IMR-90 (cell line): ENCODE results near the gene LY6G6F. TPM values are rescaled to one million over a fixed set of nuclear protein-coding genes. Genes with fewer than 3 reads are reported as not detected.

ENCODE experiments used
- ATAC-seq: fragments of 200-7000 bp; cut with Tn5 transposase; 2 replicates; pipeline ENCODE4 v1.9.1; 2020; ENCODE audit warnings: low read depth, mild to moderate bottlenecking, moderate library complexity
- BruUV-seq: library from RNA; stranded (reverse); fragments of 400-500 nt; replicated peaks from 2 replicates; lab custom pipeline; 2021; lab: Mats Ljungman, UMichigan
- CTCF ChIA-PET: fragments of 300-600 bp; formaldehyde crosslinking; extraction: SDS; loops from one replicate; lab custom pipeline; 2021; ENCODE audit warnings: antibody characterized with exemption; lab: Yijun Ruan, JAX
- POLR2A ChIA-PET: fragments of 300-600 bp; sonication (Branson Sonifier 250); formaldehyde crosslinking; loops from one replicate; lab custom pipeline; 2022; ENCODE audit warnings: antibody characterized with exemption; ENCODE audit not compliant: unreplicated experiment; lab: Charles Lee
- DNase-seq: peaks from one replicate; pipeline ENCODE4 v3.0.0; 2013
- H2AFZ ChIP-seq: replicated peaks from 2 replicates; pipeline ENCODE3; 2013; ENCODE audit warnings: low read length, mild to moderate bottlenecking; ENCODE audit not compliant: poor library complexity
- H2AK5ac ChIP-seq: 2 replicates; pipeline ENCODE4 v1.6.1; 2013; ENCODE audit warnings: low read depth, low read length, inconsistent platforms
- H2AK9ac ChIP-seq: replicated peaks from 2 replicates; pipeline ENCODE3; 2013; ENCODE audit warnings: mild to moderate bottlenecking, low read depth, low read length, moderate library complexity; ENCODE audit not compliant: poor library complexity
- H2BK120ac ChIP-seq: 2 replicates; pipeline ENCODE4 v1.6.1; 2013; ENCODE audit warnings: low read depth, low read length, inconsistent platforms
- H2BK15ac ChIP-seq: 3 replicates; pipeline ENCODE4 v1.6.1; 2013; ENCODE audit warnings: low read depth, low read length, inconsistent platforms
- H2BK20ac ChIP-seq: 2 replicates; pipeline ENCODE4 v1.6.1; 2013; ENCODE audit warnings: low read depth, mild to moderate bottlenecking, inconsistent platforms, low read length, moderate library complexity
- H2BK5ac ChIP-seq: 2 replicates; pipeline ENCODE4 v1.6.1; 2013; ENCODE audit warnings: mild to moderate bottlenecking, low read depth, low read length, inconsistent platforms; ENCODE audit not compliant: poor library complexity, severe bottlenecking
- H3K14ac ChIP-seq: replicated peaks from 2 replicates; pipeline ENCODE4 v1.6.1; 2013; ENCODE audit warnings: low read depth, low read length, inconsistent platforms
- H3K18ac ChIP-seq: 2 replicates; pipeline ENCODE4 v1.6.1; 2013; ENCODE audit warnings: low read depth, low read length, control low read depth
- H3K23ac ChIP-seq: 2 replicates; pipeline ENCODE4 v1.6.1; 2013; ENCODE audit warnings: low read depth, low read length, inconsistent platforms
- H3K27ac ChIP-seq: 2 replicates; pipeline ENCODE4 v1.5.1; 2013; ENCODE audit warnings: mild to moderate bottlenecking, control low read depth, low read length; ENCODE audit not compliant: insufficient read depth
- H3K27me3 ChIP-seq: 2 replicates; pipeline ENCODE4 v1.6.1; 2013; ENCODE audit warnings: low read length; ENCODE audit not compliant: control insufficient read depth, insufficient read depth
- H3K36me3 ChIP-seq: 2 replicates; pipeline ENCODE4 v1.6.1; 2013; ENCODE audit warnings: low read length, mixed read lengths; ENCODE audit not compliant: control insufficient read depth, insufficient read depth
- H3K4ac ChIP-seq: 2 replicates; pipeline ENCODE4 v1.6.1; 2013; ENCODE audit warnings: low read depth, low read length, inconsistent platforms
- H3K4me1 ChIP-seq: 2 replicates; pipeline ENCODE4 v1.6.1; 2013; ENCODE audit warnings: low read length, mixed read lengths; ENCODE audit not compliant: control insufficient read depth, insufficient read depth
- H3K4me2 ChIP-seq: 2 replicates; pipeline ENCODE4 v1.6.1; 2013; ENCODE audit warnings: low read depth, mild to moderate bottlenecking, control low read depth, low read length, moderate library complexity
- H3K4me3 ChIP-seq: 2 replicates; pipeline ENCODE4 v1.5.1; 2013; ENCODE audit warnings: low read depth, mild to moderate bottlenecking, control low read depth, low read length, moderate library complexity; ENCODE audit not compliant: insufficient read depth
- H3K56ac ChIP-seq: 2 replicates; pipeline ENCODE4 v1.6.1; 2013; ENCODE audit warnings: low read length, inconsistent platforms; ENCODE audit not compliant: insufficient read depth; ENCODE audit errors: extremely low read depth
- H3K79me1 ChIP-seq, 2 experiments: 2 replicates each; pipeline ENCODE4 v1.6.1; 2013; ENCODE audit warnings: low read length in 2 of 2, inconsistent platforms in 1 of 2, low read depth in 1 of 2
- H3K9ac ChIP-seq: 2 replicates; pipeline ENCODE4 v1.6.1; 2013; ENCODE audit warnings: low read depth, low read length, control low read depth
- H3K9me1 ChIP-seq: 2 replicates; pipeline ENCODE4 v1.6.1; 2013; ENCODE audit warnings: low read length, inconsistent platforms; ENCODE audit not compliant: insufficient read depth
- H3K9me3 ChIP-seq: 2 replicates; pipeline ENCODE4 v1.6.1; 2013; ENCODE audit warnings: low read length; ENCODE audit not compliant: control insufficient read depth, insufficient read depth
- H4K20me1 ChIP-seq: 2 replicates; pipeline ENCODE4 v1.6.1; 2013; ENCODE audit warnings: low read length, inconsistent platforms; ENCODE audit not compliant: insufficient read depth
- H4K5ac ChIP-seq: 2 replicates; pipeline ENCODE4 v1.6.1; 2013; ENCODE audit warnings: mild to moderate bottlenecking, low read depth, low read length, control low read depth
- H4K8ac ChIP-seq, 2 experiments: 2 replicates each; pipeline ENCODE4 v1.6.1; 2013; ENCODE audit warnings: low read depth in 2 of 2, low read length in 2 of 2, control low read depth in 1 of 2, inconsistent platforms in 1 of 2
- H4K91ac ChIP-seq: 2 replicates; pipeline ENCODE4 v1.6.1; 2013; ENCODE audit warnings: low read depth, low read length, inconsistent platforms; ENCODE audit not compliant: insufficient read depth
- CEBPB ChIP-seq: IDR thresholded peaks from 2 replicates; pipeline ENCODE4 v1.6.1; 2012; ENCODE audit warnings: low read depth, low read length, improper control_type of control experiment
- CHD1 ChIP-seq: IDR thresholded peaks from 2 replicates; pipeline ENCODE4 v1.6.1; 2012; ENCODE audit warnings: low read depth, low read length, improper control_type of control experiment
- CTCF ChIP-seq: conservative IDR thresholded peaks from 2 replicates; pipeline ENCODE4 v1.5.1; 2012; ENCODE audit warnings: mild to moderate bottlenecking, low read depth, low read length, improper control_type of control experiment
- FOS ChIP-seq: fragments of 150-350 bp; IDR thresholded peaks from 2 replicates; pipeline ENCODE4 v1.6.1; 2016; ENCODE audit warnings: low read depth, low read length
- MAFK ChIP-seq: IDR thresholded peaks from 2 replicates; pipeline ENCODE4 v1.6.1; 2012; ENCODE audit warnings: low read depth, low read length, improper control_type of control experiment
- MXI1 ChIP-seq: IDR thresholded peaks from 2 replicates; pipeline ENCODE4 v1.6.1; 2012; ENCODE audit warnings: low read depth, mild to moderate bottlenecking, low read length, moderate library complexity, borderline replicate concordance
- NFE2L2 ChIP-seq: fragments of 150-350 bp; IDR thresholded peaks from 2 replicates; pipeline ENCODE4 v1.6.1; 2016; ENCODE audit warnings: low read depth, mild to moderate bottlenecking, low read length
- POLR2A ChIP-seq: IDR thresholded peaks from 2 replicates; pipeline ENCODE4 v1.6.1; 2012; ENCODE audit warnings: mild to moderate bottlenecking, low read depth, low read length
- RFX5 ChIP-seq: IDR thresholded peaks from 2 replicates; pipeline ENCODE4 v1.8.0; 2012; ENCODE audit warnings: low read depth, mild to moderate bottlenecking, low read length, moderate library complexity
- SMC3 ChIP-seq: fragments of 150-350 bp; IDR thresholded peaks from 2 replicates; pipeline ENCODE4 v1.6.1; 2016; ENCODE audit warnings: low read depth, mild to moderate bottlenecking, antibody characterized with exemption, low read length, moderate library complexity
- USF2 ChIP-seq: fragments of 150-350 bp; IDR thresholded peaks from 2 replicates; pipeline ENCODE4 v1.6.1; 2017; ENCODE audit warnings: mild to moderate bottlenecking, antibody characterized with exemption, low read length, low read depth
- WGBS, 2 experiments: methylation state at CpG; one replicate each; pipeline versions ENCODE4 v1.1.5 to v1.1.7; 2013; ENCODE audit warnings: missing lambda C conversion rate in 2 of 2; ENCODE audit not compliant: insufficient read length in 1 of 2; ENCODE audit errors: extremely low coverage in 2 of 2; 5-methylcytosine and 5-hydroxymethylcytosine counted together
- dilution Hi-C: fragments of 300-500 bp; cut with HindIII; formaldehyde crosslinking; loops from one replicate; pipeline ENCODE4 v1.14.3; 2018; ENCODE audit warnings: low sequenced_read_pairs; ENCODE audit not compliant: unreplicated experiment
- in situ Hi-C: fragments of 300-500 bp; cut with MboI; formaldehyde crosslinking; loops from 3 replicates; pipeline ENCODE4 v1.14.3; 2019; ENCODE audit warnings: low sequenced_read_pairs, inconsistent platforms, mixed read lengths
- intact Hi-C: fragments of 100-400 bp; cut with micrococcal nuclease; formaldehyde crosslinking; loops from 2 replicates; pipeline ENCODE4 v1.10.0; 2022
- polyA plus RNA-seq, 3 experiments: library from polyadenylated mRNA; depleted of rRNA; stranded (reverse); fragments of >200 nt; gene quantifications; 2 replicates each; pipeline ENCODE4 v1.2.3, GENCODE V29; 2012; ENCODE audit warnings: low replicate concordance in 1 of 3
- total RNA-seq: library from RNA; depleted of rRNA; stranded (reverse); fragments of >200 nt; gene quantifications from 2 replicates; pipeline ENCODE4 v1.2.3, GENCODE V29; 2012

LY6G6F gene
- total and polyA plus RNA-seq, 2 of the 4 experiments (the other 2 are of a cell fraction), result not detected

- Histone ChIP-seq H3K4me1 (peaks cover 6% of the 10 kb centered on the region), H2AFZ (no peak overlapping the region), H3K4me3 (no peak overlapping the region), H3K27ac (no peak overlapping the region), H3K4me2 (no peak overlapping the region), H3K79me1 (peaks cover 21 to 48% of the 10 kb centered on the region in 2 experiments), H4K8ac (no peak overlapping the region), H2AK5ac (peak overlapping the region; percentile 7), H3K9me1 (peaks cover 10% of the 10 kb centered on the region), H4K5ac (no peak overlapping the region), H4K91ac (no peak overlapping the region), H3K27me3 (no peaks in the 10 kb centered on the region), H2BK120ac (no peak overlapping the region), H4K20me1 (0 out of 2 replicates have a peak, but pooled peaks cover 11% of the 10 kb centered on the region), H3K14ac (0 out of 2 replicates have a peak overlapping the region, but pooled peaks have one; percentile 6), H2BK5ac (no peak overlapping the region), H3K18ac (no peak overlapping the region), H2BK15ac (no peak overlapping the region), H3K36me3 (peaks cover 16% of the 10 kb centered on the region), H3K23ac (peak overlapping the region; percentile 78), H3K4ac (no peak overlapping the region), H2BK20ac (no peak overlapping the region), H3K56ac (no peak overlapping the region), H3K9me3 (no peaks in the 10 kb centered on the region), H2AK9ac (no peak overlapping the region), H3K9ac (0 out of 2 replicates have a peak overlapping the region, but pooled peaks have one; percentile 10)
- ATAC-seq (no peak), DNase-seq (no peak)
- POLR2A ChIA-PET, result no interaction called here
- TF ChIP-seq CEBPB (no peak), MAFK (no peak), CTCF (no peak), NFE2L2 (no peak), POLR2A (no peak), SMC3 (no peak), RFX5 (no peak), USF2 (no peak), CHD1 (no peak), FOS (no peak), MXI1 (no peak)
- dilution Hi-C loops, result no loop called here
- CTCF ChIA-PET, result no interaction called here
- no TSS peak for BruUV-seq
- in situ Hi-C loops, result no loop called here
- 100% methylated on average over 1 of the region's 5 CpGs; no CpG with 5 or more reads in 1 of the 2 experiments for WGBS, 2 experiments
- intact Hi-C loops, result no loop called here
Observed at GRCh38 chr6:31700740-31701401, 5.8 kb upstream of the LY6G6F start.
